ENCODE measurements around the gene EXPH5.

- TF ChIP-seq BCL11A (IDR thresholded peaks at IDR 0.05; ENCODE audit: low read depth in 2 of 2, low read length in 2 of 2) (no peak), CTCF (IDR thresholded peaks at IDR 0.05; ENCODE audit: control extremely low read depth in 1 of 3, insufficient read depth in 1 of 3, low read depth in 1 of 3, low read length in 3 of 3) (no peak), RNF2 (IDR thresholded peaks at IDR 0.05; ENCODE audit: borderline replicate concordance, low read depth, low read length, missing control alignments, poor library complexity, severe bottlenecking) (no peak)
Observed at GRCh38 chr11:108620958-108621772, 27.6 kb upstream of the EXPH5 start.
